ENCODE results near the gene BCL7A. TPM values are rescaled to one million over a fixed set of nuclear protein-coding genes. Genes with fewer than 3 reads are reported as not detected.

Gene BCL7A
- total RNA-seq, 1 experiment from 2014 or later: 6.3 TPM

GRCh38 chr12:122043476-122043875 is 21.8 kb downstream of the BCL7A start:
- POLR2A ChIA-PET (ENCODE audit: unreplicated experiment): no interaction called here
- Histone ChIP-seq H4K20me1 (ENCODE audit: insufficient read depth) (no peaks in the 10 kb centered on the region), H3K36me3 (ENCODE audit: low read depth) (no peaks in the 10 kb centered on the region), H3K4me3 (no peak overlapping the region), H3K4me2 (no peak overlapping the region), H3K79me2 (ENCODE audit: low read depth) (no peaks in the 10 kb centered on the region), H3K9me2 (ENCODE audit: insufficient read depth) (no peaks in the 10 kb centered on the region), H3K9me3 (ENCODE audit: insufficient read depth, low read depth) (no peaks in the 10 kb centered on the region), H2AFZ (no peak overlapping the region), H3K4me1 (replicated peaks; ENCODE audit: insufficient read depth) (no peaks in the 10 kb centered on the region), H3F3A (ENCODE audit: insufficient read depth, low read depth) (no peaks in the 10 kb centered on the region), H3K27ac (no peak overlapping the region), H3K27me3 (ENCODE audit: insufficient read depth, low read depth) (no peaks in the 10 kb centered on the region)
- no TSS peak for BruUV-seq (replicated peaks)
- intact Hi-C loops (cut with micrococcal nuclease; ENCODE audit: unreplicated experiment): no loop called here
- TF ChIP-seq EZH2 (IDR thresholded peaks at IDR 0.05; ENCODE audit: low read depth): no peak
- TF ChIP-seq, protein P1, sequence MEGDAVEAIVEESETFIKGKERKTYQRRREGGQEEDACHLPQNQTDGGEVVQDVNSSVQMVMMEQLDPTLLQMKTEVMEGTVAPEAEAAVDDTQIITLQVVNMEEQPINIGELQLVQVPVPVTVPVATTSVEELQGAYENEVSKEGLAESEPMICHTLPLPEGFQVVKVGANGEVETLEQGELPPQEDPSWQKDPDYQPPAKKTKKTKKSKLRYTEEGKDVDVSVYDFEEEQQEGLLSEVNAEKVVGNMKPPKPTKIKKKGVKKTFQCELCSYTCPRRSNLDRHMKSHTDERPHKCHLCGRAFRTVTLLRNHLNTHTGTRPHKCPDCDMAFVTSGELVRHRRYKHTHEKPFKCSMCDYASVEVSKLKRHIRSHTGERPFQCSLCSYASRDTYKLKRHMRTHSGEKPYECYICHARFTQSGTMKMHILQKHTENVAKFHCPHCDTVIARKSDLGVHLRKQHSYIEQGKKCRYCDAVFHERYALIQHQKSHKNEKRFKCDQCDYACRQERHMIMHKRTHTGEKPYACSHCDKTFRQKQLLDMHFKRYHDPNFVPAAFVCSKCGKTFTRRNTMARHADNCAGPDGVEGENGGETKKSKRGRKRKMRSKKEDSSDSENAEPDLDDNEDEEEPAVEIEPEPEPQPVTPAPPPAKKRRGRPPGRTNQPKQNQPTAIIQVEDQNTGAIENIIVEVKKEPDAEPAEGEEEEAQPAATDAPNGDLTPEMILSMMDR (conservative IDR thresholded peaks at IDR 0.05): no peak
- CTCF ChIA-PET: interaction anchor here (0.6 kb wide), 1 partner anchor 194 kb away, joined by 5 read pairs; no protein-coding TSS in a partner anchor
- no peak for DNase-seq

GRCh38 chr12:122045262-122045661 is 23.6 kb downstream of the BCL7A start:
- H4K20me1 ChIP-seq (ENCODE audit: insufficient read depth): no peaks in the 10 kb centered on the region
- H3K4me1 ChIP-seq (replicated peaks; ENCODE audit: insufficient read depth): no peaks in the 10 kb centered on the region
- H3K79me2 ChIP-seq (ENCODE audit: low read depth): no peaks in the 10 kb centered on the region
- no peaks in the 10 kb centered on the region for H3K9me3 ChIP-seq (ENCODE audit: insufficient read depth, low read depth)
- H3K27me3 ChIP-seq (ENCODE audit: insufficient read depth, low read depth): no peaks in the 10 kb centered on the region
- ChIA-PET POLR2A (ENCODE audit: unreplicated experiment) (no interaction called here), CTCF (no interaction called here)
- H2AFZ ChIP-seq: no peak overlapping the region
- intact Hi-C loops (cut with micrococcal nuclease; ENCODE audit: unreplicated experiment): no loop called here
- no peaks in the 10 kb centered on the region for H3K9me2 ChIP-seq (ENCODE audit: insufficient read depth)
- H3K4me2 ChIP-seq: no peak overlapping the region
- DNase-seq: no peak
- TF ChIP-seq EZH2 (IDR thresholded peaks at IDR 0.05; ENCODE audit: low read depth): no peak
- TF ChIP-seq, protein P1 (conservative IDR thresholded peaks at IDR 0.05): no peak
- BruUV-seq (replicated peaks): no TSS peak
- no peaks in the 10 kb centered on the region for H3F3A ChIP-seq (ENCODE audit: insufficient read depth, low read depth)
- H3K27ac ChIP-seq: no peak overlapping the region
- H3K36me3 ChIP-seq (ENCODE audit: low read depth): no peaks in the 10 kb centered on the region
- H3K4me3 ChIP-seq: no peak overlapping the region

DNA sequence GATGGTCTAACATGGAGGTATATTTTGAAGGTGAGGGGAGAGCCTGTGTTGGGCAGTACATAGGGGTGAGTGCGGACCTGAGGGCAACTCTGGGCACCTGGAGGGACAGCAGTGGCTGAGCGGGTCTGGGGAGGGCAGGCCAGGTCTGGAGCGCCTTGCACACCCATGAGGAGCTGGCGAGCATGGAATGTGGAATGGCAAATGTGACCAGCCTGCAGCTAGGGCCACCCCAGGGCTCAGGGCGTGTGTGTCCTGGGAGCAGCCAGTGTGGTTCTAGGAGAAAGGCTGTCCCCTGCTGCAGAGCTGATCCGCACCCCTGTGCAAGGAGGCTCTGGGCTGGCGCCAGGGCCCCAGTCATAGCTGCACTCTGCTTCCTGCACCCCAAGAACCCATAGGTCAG is 24.5 kb downstream of the BCL7A start:
- peak in 1 of 2 experiments; percentile 15 for DNase-seq
- no peak for TF ChIP-seq EZH2 (IDR thresholded peaks at IDR 0.05; ENCODE audit: low read depth)
- TF ChIP-seq, protein P1 (conservative IDR thresholded peaks at IDR 0.05): no peak
- intact Hi-C loops (cut with micrococcal nuclease; ENCODE audit: unreplicated experiment): no loop called here
- Histone ChIP-seq H3K4me1 (replicated peaks; ENCODE audit: insufficient read depth) (no peaks in the 10 kb centered on the region), H3K4me2 (no peak overlapping the region), H3F3A (ENCODE audit: insufficient read depth, low read depth) (no peaks in the 10 kb centered on the region), H2AFZ (no peak overlapping the region), H3K27ac (no peak overlapping the region), H3K4me3 (no peak overlapping the region), H3K9me3 (ENCODE audit: insufficient read depth, low read depth) (no peaks in the 10 kb centered on the region), H3K79me2 (ENCODE audit: low read depth) (no peaks in the 10 kb centered on the region), H4K20me1 (ENCODE audit: insufficient read depth) (no peaks in the 10 kb centered on the region), H3K36me3 (ENCODE audit: low read depth) (no peaks in the 10 kb centered on the region), H3K27me3 (ENCODE audit: insufficient read depth, low read depth) (no peaks in the 10 kb centered on the region), H3K9me2 (ENCODE audit: insufficient read depth) (no peaks in the 10 kb centered on the region)
- CTCF ChIA-PET: no interaction called here
- POLR2A ChIA-PET (ENCODE audit: unreplicated experiment): no interaction called here
- BruUV-seq (replicated peaks): no TSS peak

Measured in PC-9 (cell line).